Naive thymus-derived CD4-positive, alpha-beta T cell (primary cell): Measurements from ENCODE around the gene LPP. TPM values are rescaled to one million over a fixed set of nuclear protein-coding genes. Genes with fewer than 3 reads are reported as not detected.

ENCODE experiments used
- ATAC-seq: fragments of 150-1000 bp; cut with Tn5 transposase; 2 replicates; pipeline ENCODE4 v1.10.0; 2021; ENCODE audit warnings: mild to moderate bottlenecking, moderate library complexity
- CTCF ChIA-PET: fragments of 350-600 bp; sonication (Branson Sonifier 250); formaldehyde crosslinking; loops from one replicate; lab custom pipeline; 2021; ENCODE audit warnings: antibody characterized with exemption; lab: Charles Lee
- POLR2A ChIA-PET: fragments of 350-600 bp; sonication (Branson Sonifier 250); formaldehyde crosslinking; loops from one replicate; lab custom pipeline; 2021; ENCODE audit warnings: antibody characterized with exemption, inconsistent platforms; lab: Charles Lee
- DNase-seq, 9 donors: peaks; one replicate each; pipeline versions ENCODE4 v3.0.0 to v3.0.0-alpha.2; 2020 to 2022; ENCODE audit warnings: mixed read lengths in 1 of 9
- H3K27ac ChIP-seq: one replicate; pipeline ENCODE4 v1.7.0; 2013; ENCODE audit warnings: mild to moderate bottlenecking, low read depth, low read length, moderate library complexity
- H3K27me3 ChIP-seq, 2 donors: one replicate each; pipeline ENCODE4 v1.7.0; 2013; ENCODE audit warnings: low read length in 2 of 2, mild to moderate bottlenecking in 2 of 2, moderate library complexity in 2 of 2; ENCODE audit not compliant: control insufficient read depth in 2 of 2, insufficient read depth in 2 of 2
- H3K36me3 ChIP-seq, 3 experiments: 1 replicate in 2 of 3; 2 replicates in 1 of 3; pipeline ENCODE4 v1.7.0; 2013; ENCODE audit warnings: low read length in 3 of 3, mild to moderate bottlenecking in 3 of 3, moderate library complexity in 1 of 3; ENCODE audit not compliant: insufficient read depth in 3 of 3, control insufficient read depth in 2 of 3
- H3K4me1 ChIP-seq, 2 donors: one replicate each; pipeline ENCODE4 v1.7.0; 2013; ENCODE audit warnings: low read length in 2 of 2, mild to moderate bottlenecking in 2 of 2, moderate library complexity in 1 of 2; ENCODE audit not compliant: control insufficient read depth in 2 of 2, insufficient read depth in 2 of 2
- H3K4me3 ChIP-seq: 2 replicates; pipeline ENCODE4 v1.7.0; 2013; ENCODE audit warnings: mild to moderate bottlenecking, low read length
- H3K9me3 ChIP-seq, 3 experiments: 1 replicate in 2 of 3; 2 replicates in 1 of 3; pipeline ENCODE4 v1.7.0; 2013; ENCODE audit warnings: low read length in 3 of 3; ENCODE audit not compliant: control insufficient read depth in 2 of 3
- H3K27ac Mint-ChIP-seq, 9 donors: one replicate each; pipeline ENCODE4 v1.8.0; 2020 to 2022; ENCODE audit warnings: mixed read lengths in 9 of 9, mild to moderate bottlenecking in 8 of 9, moderate library complexity in 5 of 9, inconsistent platforms in 2 of 9
- H3K27me3 Mint-ChIP-seq, 5 donors: one replicate each; pipeline ENCODE4 v1.8.0; 2021 to 2022; ENCODE audit warnings: mixed read lengths in 5 of 5, mild to moderate bottlenecking in 1 of 5
- H3K36me3 Mint-ChIP-seq, 5 donors: one replicate each; pipeline ENCODE4 v1.8.0; 2020 to 2022; ENCODE audit warnings: mixed read lengths in 5 of 5, mild to moderate bottlenecking in 3 of 5, inconsistent platforms in 1 of 5
- H3K4me1 Mint-ChIP-seq, 7 donors: one replicate each; pipeline ENCODE4 v1.8.0; 2020 to 2022; ENCODE audit warnings: mixed read lengths in 7 of 7, mild to moderate bottlenecking in 3 of 7, inconsistent platforms in 1 of 7
- H3K4me3 Mint-ChIP-seq, 10 donors: one replicate each; pipeline ENCODE4 v1.8.0; 2020 to 2022; ENCODE audit warnings: mild to moderate bottlenecking in 10 of 10, mixed read lengths in 10 of 10, moderate library complexity in 6 of 10, inconsistent platforms in 2 of 10
- H3K9me3 Mint-ChIP-seq, 11 donors: one replicate each; pipeline ENCODE4 v1.8.0; 2020 to 2022; ENCODE audit warnings: mixed read lengths in 11 of 11, mild to moderate bottlenecking in 4 of 11, inconsistent platforms in 1 of 11, moderate library complexity in 1 of 11
- intact Hi-C, 2 donors: fragments of 100-400 bp; cut with micrococcal nuclease; formaldehyde crosslinking; loops; one replicate each; pipeline ENCODE4 v1.15.1; 2023
- polyA plus RNA-seq, 2 donors: library from polyadenylated mRNA; unstranded; fragments of 300-500 nt; fragmentation: Illumina TruSeq; gene quantifications; one replicate each; pipeline ENCODE4 v1.2.3, GENCODE V29; 2021
- total RNA-seq, 6 experiments: library from RNA in 5 of 6; stranded (reverse) in 5 of 6; gene quantifications; 1 replicate in 5 of 6; 2 replicates in 1 of 6; pipeline ENCODE4 v1.2.3 and lab custom pipeline; 2021 to 2026

Gene LPP
- total and polyA plus RNA-seq, 7 experiments from 2014 or later: 10.3 to 95.2 (median 19.5) TPM

DNA sequence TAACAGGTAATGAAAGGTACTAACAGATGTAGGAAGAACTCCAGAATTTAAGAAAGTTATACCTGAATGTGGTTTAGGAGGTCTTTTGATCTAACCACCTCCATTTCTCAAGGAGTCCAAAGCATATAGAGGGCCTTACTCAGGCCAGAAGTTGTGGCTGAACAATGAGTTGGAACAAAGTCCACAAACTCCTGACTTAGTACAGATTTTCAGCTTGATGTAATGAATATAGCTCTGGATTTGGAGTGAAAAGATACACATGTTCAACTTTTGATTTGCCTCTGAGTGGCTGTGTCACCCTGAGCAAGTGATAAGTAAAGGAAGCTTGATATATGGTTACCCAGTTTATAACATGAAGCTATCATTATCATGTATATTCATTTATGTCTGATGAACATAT, 390.1 kb downstream of the LPP start:
- no peak overlapping the region for H3K4me3 ChIP-seq
- H3K27me3 ChIP-seq: no peaks in the 10 kb centered on the region
- ATAC-seq (no peak), DNase-seq (no peak)
- Mint-ChIP-seq H3K27me3 (no peaks in the 10 kb centered on the region), H3K4me1 (peaks cover 0 to 15% (median 4%) of the 10 kb centered on the region in 7 donors), H3K27ac (no peak overlapping the region), H3K4me3 (no peak overlapping the region), H3K36me3 (peaks cover 4 to 39% (median 29%) of the 10 kb centered on the region in 5 donors), H3K9me3 (peaks cover 0 to 10% (median 0%) of the 10 kb centered on the region in 11 donors)
- H3K27ac ChIP-seq: no peak overlapping the region
- H3K4me1 ChIP-seq: peaks cover 0 to 3% of the 10 kb centered on the region in 2 donors
- H3K9me3 ChIP-seq: no peaks in the 10 kb centered on the region
- intact Hi-C loops: no loop called here
- H3K36me3 ChIP-seq: no peaks in the 10 kb centered on the region
- CTCF ChIA-PET: interaction anchor here (0.7 kb wide), 1 partner anchor 9 kb away, joined by 3 read pairs; no protein-coding TSS in a partner anchor
- POLR2A ChIA-PET: no interaction called here

GRCh38 chr3:188546835-188547670, 393.1 kb downstream of the LPP start:
- Mint-ChIP-seq H3K4me3 (no peak overlapping the region), H3K27me3 (no peaks in the 10 kb centered on the region), H3K9me3 (peaks cover 0 to 8% (median 0%) of the 10 kb centered on the region in 11 donors), H3K27ac (no peak overlapping the region), H3K4me1 (peaks cover 0 to 14% (median 2%) of the 10 kb centered on the region in 7 donors), H3K36me3 (peaks cover 4 to 43% (median 29%) of the 10 kb centered on the region in 5 donors)
- Histone ChIP-seq H3K36me3 (no peaks in the 10 kb centered on the region), H3K27ac (no peak overlapping the region), H3K27me3 (no peaks in the 10 kb centered on the region), H3K4me1 (peaks cover 0 to 3% of the 10 kb centered on the region in 2 donors), H3K9me3 (no peaks in the 10 kb centered on the region), H3K4me3 (no peak overlapping the region)
- POLR2A ChIA-PET: no interaction called here
- DNase-seq: no peak
- no peak for ATAC-seq
- intact Hi-C loops: no loop called here
- CTCF ChIA-PET: interaction anchor here (0.6 kb wide), 1 partner anchor 809 kb away, joined by 4 read pairs; no protein-coding TSS in a partner anchor

GRCh38 chr3:188553569-188553968, 399.6 kb downstream of the LPP start:
- intact Hi-C loops: no loop called here
- CTCF ChIA-PET: no interaction called here
- H3K27ac Mint-ChIP-seq: peak overlapping the region in 1 of 9 donors; percentile 25
- H3K27me3 Mint-ChIP-seq: no peaks in the 10 kb centered on the region
- H3K4me1 Mint-ChIP-seq: peaks cover 4 to 19% (median 12%) of the 10 kb centered on the region in 7 donors
- Histone ChIP-seq H3K9me3 (no peaks in the 10 kb centered on the region), H3K36me3 (no peaks in the 10 kb centered on the region), H3K27me3 (no peaks in the 10 kb centered on the region), H3K4me3 (no peak overlapping the region), H3K27ac (no peak overlapping the region), H3K4me1 (peaks cover 0 to 33% of the 10 kb centered on the region in 2 donors)
- ATAC-seq: peak; percentile 91
- DNase-seq: peak in 4 of 9 donors; percentile 7 to 22 (median 10)
- H3K4me3 Mint-ChIP-seq: peak overlapping the region in 1 of 10 donors; percentile 21
- H3K9me3 Mint-ChIP-seq: no peaks in the 10 kb centered on the region
- peaks cover 0 to 14% (median 4%) of the 10 kb centered on the region in 5 donors for H3K36me3 Mint-ChIP-seq
- POLR2A ChIA-PET: no interaction called here

GRCh38 chr3:188554404-188554803, 400.4 kb downstream of the LPP start:
- Histone ChIP-seq H3K9me3 (no peaks in the 10 kb centered on the region), H3K27ac (no peak overlapping the region), H3K27me3 (no peaks in the 10 kb centered on the region), H3K36me3 (no peaks in the 10 kb centered on the region), H3K4me1 (peaks cover 0 to 33% of the 10 kb centered on the region in 2 donors), H3K4me3 (no peak overlapping the region)
- DNase-seq: no peak
- peaks cover 7 to 19% (median 12%) of the 10 kb centered on the region in 7 donors for H3K4me1 Mint-ChIP-seq
- CTCF ChIA-PET: no interaction called here
- no peak overlapping the region for H3K4me3 Mint-ChIP-seq
- H3K27me3 Mint-ChIP-seq: no peaks in the 10 kb centered on the region
- no peak for ATAC-seq
- POLR2A ChIA-PET: no interaction called here
- intact Hi-C loops: no loop called here
- no peaks in the 10 kb centered on the region for H3K9me3 Mint-ChIP-seq
- peaks cover 0 to 8% (median 4%) of the 10 kb centered on the region in 5 donors for H3K36me3 Mint-ChIP-seq
- H3K27ac Mint-ChIP-seq: no peak overlapping the region

DNA sequence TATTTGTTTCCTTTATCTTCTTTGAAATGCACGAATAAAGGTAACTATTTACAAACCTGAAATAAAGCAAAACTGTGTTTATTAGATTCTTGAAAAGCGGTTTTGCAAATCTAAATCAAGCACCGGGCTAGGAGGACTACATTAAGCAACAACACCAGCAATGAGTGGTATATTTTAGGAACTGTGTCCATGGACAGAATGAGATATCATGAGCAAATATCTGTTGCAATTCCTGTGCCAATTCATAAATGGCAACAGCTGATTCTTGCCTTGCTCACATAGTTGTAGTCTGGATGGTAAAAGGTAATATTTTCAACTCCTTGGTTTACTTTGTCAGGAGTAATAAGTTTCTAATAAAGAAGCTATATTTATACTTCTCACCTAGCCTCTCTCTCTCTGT, 403.3 kb downstream of the LPP start:
- DNase-seq (no peak), ATAC-seq (no peak)
- H3K4me3 ChIP-seq: no peak overlapping the region
- POLR2A ChIA-PET: no interaction called here
- no peak overlapping the region for H3K27ac ChIP-seq
- H3K4me1 Mint-ChIP-seq: peaks cover 7 to 20% (median 15%) of the 10 kb centered on the region in 7 donors
- peaks cover 0 to 14% (median 4%) of the 10 kb centered on the region in 5 donors for H3K36me3 Mint-ChIP-seq
- CTCF ChIA-PET: no interaction called here
- H3K4me3 Mint-ChIP-seq: no peak overlapping the region
- H3K27me3 Mint-ChIP-seq: no peaks in the 10 kb centered on the region
- no peaks in the 10 kb centered on the region for H3K9me3 ChIP-seq
- intact Hi-C loops: no loop called here
- H3K4me1 ChIP-seq: peaks cover 0 to 33% of the 10 kb centered on the region in 2 donors
- H3K27ac Mint-ChIP-seq: no peak overlapping the region
- no peaks in the 10 kb centered on the region for H3K9me3 Mint-ChIP-seq
- no peaks in the 10 kb centered on the region for H3K36me3 ChIP-seq
- H3K27me3 ChIP-seq: no peaks in the 10 kb centered on the region

GRCh38 chr3:188558343-188559071, 404.6 kb downstream of the LPP start:
- DNase-seq (no peak), ATAC-seq (no peak)
- no peak overlapping the region for H3K4me3 Mint-ChIP-seq
- no peaks in the 10 kb centered on the region for H3K9me3 Mint-ChIP-seq
- intact Hi-C loops: no loop called here
- POLR2A ChIA-PET: no interaction called here
- Histone ChIP-seq H3K36me3 (no peaks in the 10 kb centered on the region), H3K4me1 (peaks cover 0 to 20% of the 10 kb centered on the region in 2 donors), H3K27ac (no peak overlapping the region), H3K9me3 (no peaks in the 10 kb centered on the region), H3K4me3 (no peak overlapping the region), H3K27me3 (no peaks in the 10 kb centered on the region)
- no peaks in the 10 kb centered on the region for H3K27me3 Mint-ChIP-seq
- H3K27ac Mint-ChIP-seq: no peak overlapping the region
- H3K36me3 Mint-ChIP-seq: peaks cover 0 to 19% (median 4%) of the 10 kb centered on the region in 5 donors
- H3K4me1 Mint-ChIP-seq: peaks cover 1 to 15% (median 7%) of the 10 kb centered on the region in 7 donors
- CTCF ChIA-PET: no interaction called here
